ENCODE data around the gene GPR137. TPM values are rescaled to one million over a fixed set of nuclear protein-coding genes. Genes with fewer than 3 reads are reported as not detected.
"Not testable (repeated sequence)": the region's sequence is repeated elsewhere in the genome, so short reads cannot be mapped to it uniquely, and the experiment has no call there.

Gene GPR137
- total RNA-seq, 4 donors from 2014 or later = 17.8 to 30.0 (median 19.7) TPM

DNA sequence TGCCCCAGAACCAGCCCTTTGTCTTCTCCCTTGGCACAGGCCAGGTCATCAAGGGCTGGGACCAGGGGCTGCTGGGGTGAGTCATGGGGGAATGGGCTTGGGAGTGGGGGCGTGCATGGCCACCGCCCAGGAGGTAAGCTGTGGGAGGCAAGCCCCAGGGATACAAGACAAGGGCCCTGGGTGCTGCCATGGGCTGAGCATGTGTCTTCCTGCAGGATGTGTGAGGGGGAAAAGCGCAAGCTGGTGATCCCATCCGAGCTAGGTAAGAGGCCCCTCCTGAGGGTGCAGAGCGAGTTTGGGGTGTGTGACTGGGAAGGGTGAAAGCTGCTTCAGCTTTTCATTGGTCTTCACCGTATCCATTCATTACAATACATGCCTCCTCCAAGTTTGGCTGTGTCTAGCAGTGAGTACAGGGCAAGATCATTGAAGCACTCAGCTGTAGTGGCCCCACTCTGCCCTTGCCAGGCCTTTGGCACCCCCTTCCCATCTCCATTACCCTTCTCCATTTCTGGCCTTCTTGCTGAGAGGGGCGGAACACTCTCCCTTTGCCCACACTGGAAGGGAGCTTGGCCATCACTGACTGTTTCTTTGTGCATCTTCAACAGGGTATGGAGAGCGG, 42.3 kb upstream of the GPR137 start:
- H3K9me3 ChIP-seq = no peaks in the 10 kb centered on the region
- H3K4me1 ChIP-seq = peaks cover 74% of the 10 kb centered on the region
- H3K27me3 ChIP-seq = no peaks in the 10 kb centered on the region
- no peak overlapping the region for H3K4me3 ChIP-seq
- TF ChIP-seq CTCF (IDR thresholded peaks at IDR 0.05) (no peak), EP300 (IDR thresholded peaks at IDR 0.05) (no peak), POLR2A (IDR thresholded peaks at IDR 0.05) (no peak), POLR2AphosphoS5 (IDR thresholded peaks at IDR 0.05) (no peak)
- DNase-seq (ENCODE audit: low spot score in 2 of 2) = no peak
- H3K36me3 ChIP-seq = peaks cover 21% of the 10 kb centered on the region
- H3K27ac ChIP-seq = no peak overlapping the region
- 85% methylated on average over 6 of the region's 8 CpGs for WGBS

GRCh38 chr11:64244107-64244506, 41.5 kb upstream of the GPR137 start:
- Histone ChIP-seq H3K4me3 (no peak overlapping the region), H3K4me1 (peaks cover 67% of the 10 kb centered on the region), H3K9me3 (no peaks in the 10 kb centered on the region), H3K36me3 (peaks cover 14% of the 10 kb centered on the region), H3K27me3 (no peaks in the 10 kb centered on the region), H3K27ac (no peak overlapping the region)
- TF ChIP-seq EP300 (IDR thresholded peaks at IDR 0.05) (no peak), POLR2AphosphoS5 (IDR thresholded peaks at IDR 0.05) (no peak), POLR2A (IDR thresholded peaks at IDR 0.05) (no peak), CTCF (IDR thresholded peaks at IDR 0.05) (no peak)
- WGBS = 59% methylated on average over 5 of the region's 5 CpGs
- DNase-seq (ENCODE audit: low spot score in 2 of 2) = no peak

DNA sequence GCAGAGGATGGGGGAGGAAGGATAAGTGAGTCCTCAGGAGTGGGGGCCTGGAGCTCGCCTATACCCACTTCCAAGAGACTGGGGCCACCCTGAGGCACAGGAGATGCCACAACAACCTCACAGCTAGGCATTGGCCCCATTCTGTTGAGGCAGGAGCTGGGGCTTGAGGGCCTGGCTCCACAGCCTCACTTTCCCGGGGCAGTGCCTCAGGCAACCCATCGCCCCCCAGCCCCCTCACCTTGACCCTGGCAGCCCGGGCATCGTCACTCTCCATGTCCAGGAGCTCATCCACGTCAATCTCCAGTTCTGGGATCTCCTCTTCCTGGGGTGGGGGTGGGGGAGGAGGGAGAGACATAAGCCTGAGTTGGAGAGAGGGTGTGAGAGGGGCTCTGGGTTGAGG, 40.7 kb upstream of the GPR137 start:
- Histone ChIP-seq H3K4me1 (peaks cover 59% of the 10 kb centered on the region), H3K36me3 (peaks cover 12% of the 10 kb centered on the region), H3K27me3 (no peaks in the 10 kb centered on the region), H3K4me3 (peak overlapping the region; percentile 75), H3K27ac (peak overlapping the region; percentile 91), H3K9me3 (no peaks in the 10 kb centered on the region)
- 40% methylated on average over 2 of the region's 6 CpGs for WGBS
- DNase-seq (ENCODE audit: low spot score in 2 of 2) = no peak
- TF ChIP-seq POLR2AphosphoS5 (IDR thresholded peaks at IDR 0.05) = no peak
- no peak for TF ChIP-seq POLR2A (IDR thresholded peaks at IDR 0.05)
- no peak for TF ChIP-seq CTCF (IDR thresholded peaks at IDR 0.05)
- TF ChIP-seq EP300 (IDR thresholded peaks at IDR 0.05) = no peak

GRCh38 chr11:64245401-64245796, 40.2 kb upstream of the GPR137 start:
- Histone ChIP-seq H3K27me3 (no peaks in the 10 kb centered on the region), H3K9me3 (no peaks in the 10 kb centered on the region), H3K36me3 (peaks cover 12% of the 10 kb centered on the region), H3K27ac (peak overlapping the region; percentile 91), H3K4me3 (peak overlapping the region; percentile 75), H3K4me1 (peaks cover 56% of the 10 kb centered on the region)
- no peak for DNase-seq (ENCODE audit: low spot score in 2 of 2)
- no peak for TF ChIP-seq POLR2A (IDR thresholded peaks at IDR 0.05)
- no peak for TF ChIP-seq EP300 (IDR thresholded peaks at IDR 0.05)
- TF ChIP-seq POLR2AphosphoS5 (IDR thresholded peaks at IDR 0.05) = no peak
- TF ChIP-seq CTCF (IDR thresholded peaks at IDR 0.05) = no peak
- 7% methylated on average over 2 of the region's 6 CpGs for WGBS

DNA sequence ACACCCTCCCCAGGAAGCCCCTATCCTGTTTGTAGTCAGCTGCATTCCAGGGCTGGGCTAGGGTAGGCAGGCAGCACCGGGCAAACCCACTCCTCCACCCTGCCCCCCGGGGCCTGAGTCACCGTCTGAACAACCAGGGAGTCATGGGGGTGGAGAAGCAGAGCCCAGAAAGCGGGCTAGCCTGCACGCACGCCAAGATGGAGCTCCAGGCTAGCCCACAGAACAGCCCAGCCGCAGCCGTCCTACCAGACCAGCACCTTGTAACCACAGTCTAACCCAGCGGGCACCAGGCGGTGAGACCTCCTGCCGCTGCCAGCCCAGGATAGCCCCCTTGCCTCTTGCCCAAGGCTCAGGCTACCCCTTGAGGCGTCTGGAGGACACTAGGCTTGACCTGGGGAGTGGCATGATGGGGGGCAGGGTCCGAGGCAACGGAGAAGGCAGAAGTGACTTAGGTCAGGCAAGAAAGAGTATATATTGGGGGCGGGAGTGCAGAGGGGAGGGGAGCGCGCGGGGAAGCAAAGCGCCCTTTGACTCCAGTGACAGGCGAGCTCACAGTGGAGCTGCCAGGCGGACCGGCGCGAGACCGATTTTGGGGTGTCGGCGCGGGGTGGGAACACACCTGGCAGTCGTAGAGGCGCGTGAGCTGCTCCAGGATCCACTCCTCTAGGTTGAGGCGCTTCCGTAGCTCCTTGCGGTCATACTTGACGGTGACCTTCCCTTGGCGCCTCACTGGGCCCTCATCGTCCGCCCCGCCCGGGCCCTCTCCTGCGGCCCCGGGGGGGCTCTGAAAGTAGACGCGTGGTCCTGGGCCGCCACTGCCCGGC, 39.6 kb upstream of the GPR137 start:
- DNase-seq (ENCODE audit: low spot score in 2 of 2) = peak in 1 of 2 donors; percentile 94
- no peak for TF ChIP-seq CTCF (IDR thresholded peaks at IDR 0.05)
- TF ChIP-seq EP300 (IDR thresholded peaks at IDR 0.05) = no peak
- no peak for TF ChIP-seq POLR2A (IDR thresholded peaks at IDR 0.05)
- peak in 1 of 3 donors; percentile 56 for TF ChIP-seq POLR2AphosphoS5 (IDR thresholded peaks at IDR 0.05)
- WGBS = 1% methylated on average over 21 of the region's 46 CpGs
- Histone ChIP-seq H3K36me3 (peaks cover 12% of the 10 kb centered on the region), H3K4me1 (peaks cover 59% of the 10 kb centered on the region), H3K27me3 (no peaks in the 10 kb centered on the region), H3K9me3 (no peaks in the 10 kb centered on the region), H3K4me3 (peak overlapping the region; percentile 75), H3K27ac (peak overlapping the region; percentile 91)

GRCh38 chr11:64246621-64246870, 39.1 kb upstream of the GPR137 start:
- peaks cover 61% of the 10 kb centered on the region for H3K4me1 ChIP-seq
- not testable (repeated sequence) for DNase-seq (ENCODE audit: low spot score in 2 of 2); H3K9me3 ChIP-seq; H3K27me3 ChIP-seq
- H3K27ac ChIP-seq = peak overlapping the region; percentile 91
- H3K4me3 ChIP-seq = peak overlapping the region; percentile 75
- H3K36me3 ChIP-seq = peaks cover 12% of the 10 kb centered on the region
- no CpG with 5 or more reads among the region's 43 CpGs for WGBS

Data from suprapubic skin (tissue), 4 donors.